IMR-90 (cell line): ENCODE data around the gene TMOD2. TPM values are rescaled to one million over a fixed set of nuclear protein-coding genes. Genes with fewer than 3 reads are reported as not detected.

Experiments
- ATAC-seq: fragments of 200-7000 bp; cut with Tn5 transposase; 2 replicates; pipeline ENCODE4 v1.9.1; 2020; ENCODE audit warnings: low read depth, mild to moderate bottlenecking, moderate library complexity
- BruUV-seq: library from RNA; stranded (reverse); fragments of 400-500 nt; replicated peaks from 2 replicates; lab custom pipeline; 2021; lab: Mats Ljungman, UMichigan
- CTCF ChIA-PET: fragments of 300-600 bp; formaldehyde crosslinking; extraction: SDS; loops from one replicate; lab custom pipeline; 2021; ENCODE audit warnings: antibody characterized with exemption; lab: Yijun Ruan, JAX
- POLR2A ChIA-PET: fragments of 300-600 bp; sonication (Branson Sonifier 250); formaldehyde crosslinking; loops from one replicate; lab custom pipeline; 2022; ENCODE audit warnings: antibody characterized with exemption; ENCODE audit not compliant: unreplicated experiment; lab: Charles Lee
- DNase-seq: peaks from one replicate; pipeline ENCODE4 v3.0.0; 2013
- H2AFZ ChIP-seq: replicated peaks from 2 replicates; pipeline ENCODE3; 2013; ENCODE audit warnings: low read length, mild to moderate bottlenecking; ENCODE audit not compliant: poor library complexity
- H2AK5ac ChIP-seq: 2 replicates; pipeline ENCODE4 v1.6.1; 2013; ENCODE audit warnings: low read depth, low read length, inconsistent platforms
- H2AK9ac ChIP-seq: replicated peaks from 2 replicates; pipeline ENCODE3; 2013; ENCODE audit warnings: mild to moderate bottlenecking, low read depth, low read length, moderate library complexity; ENCODE audit not compliant: poor library complexity
- H2BK120ac ChIP-seq: 2 replicates; pipeline ENCODE4 v1.6.1; 2013; ENCODE audit warnings: low read depth, low read length, inconsistent platforms
- H2BK15ac ChIP-seq: 3 replicates; pipeline ENCODE4 v1.6.1; 2013; ENCODE audit warnings: low read depth, low read length, inconsistent platforms
- H2BK20ac ChIP-seq: 2 replicates; pipeline ENCODE4 v1.6.1; 2013; ENCODE audit warnings: low read depth, mild to moderate bottlenecking, inconsistent platforms, low read length, moderate library complexity
- H2BK5ac ChIP-seq: 2 replicates; pipeline ENCODE4 v1.6.1; 2013; ENCODE audit warnings: mild to moderate bottlenecking, low read depth, low read length, inconsistent platforms; ENCODE audit not compliant: poor library complexity, severe bottlenecking
- H3K14ac ChIP-seq: replicated peaks from 2 replicates; pipeline ENCODE4 v1.6.1; 2013; ENCODE audit warnings: low read depth, low read length, inconsistent platforms
- H3K18ac ChIP-seq: 2 replicates; pipeline ENCODE4 v1.6.1; 2013; ENCODE audit warnings: low read depth, low read length, control low read depth
- H3K23ac ChIP-seq: 2 replicates; pipeline ENCODE4 v1.6.1; 2013; ENCODE audit warnings: low read depth, low read length, inconsistent platforms
- H3K27ac ChIP-seq: 2 replicates; pipeline ENCODE4 v1.5.1; 2013; ENCODE audit warnings: mild to moderate bottlenecking, control low read depth, low read length; ENCODE audit not compliant: insufficient read depth
- H3K27me3 ChIP-seq: 2 replicates; pipeline ENCODE4 v1.6.1; 2013; ENCODE audit warnings: low read length; ENCODE audit not compliant: control insufficient read depth, insufficient read depth
- H3K36me3 ChIP-seq: 2 replicates; pipeline ENCODE4 v1.6.1; 2013; ENCODE audit warnings: low read length, mixed read lengths; ENCODE audit not compliant: control insufficient read depth, insufficient read depth
- H3K4ac ChIP-seq: 2 replicates; pipeline ENCODE4 v1.6.1; 2013; ENCODE audit warnings: low read depth, low read length, inconsistent platforms
- H3K4me1 ChIP-seq: 2 replicates; pipeline ENCODE4 v1.6.1; 2013; ENCODE audit warnings: low read length, mixed read lengths; ENCODE audit not compliant: control insufficient read depth, insufficient read depth
- H3K4me2 ChIP-seq: 2 replicates; pipeline ENCODE4 v1.6.1; 2013; ENCODE audit warnings: low read depth, mild to moderate bottlenecking, control low read depth, low read length, moderate library complexity
- H3K4me3 ChIP-seq: 2 replicates; pipeline ENCODE4 v1.5.1; 2013; ENCODE audit warnings: low read depth, mild to moderate bottlenecking, control low read depth, low read length, moderate library complexity; ENCODE audit not compliant: insufficient read depth
- H3K56ac ChIP-seq: 2 replicates; pipeline ENCODE4 v1.6.1; 2013; ENCODE audit warnings: low read length, inconsistent platforms; ENCODE audit not compliant: insufficient read depth; ENCODE audit errors: extremely low read depth
- H3K79me1 ChIP-seq, 2 experiments: 2 replicates each; pipeline ENCODE4 v1.6.1; 2013; ENCODE audit warnings: low read length in 2 of 2, inconsistent platforms in 1 of 2, low read depth in 1 of 2
- H3K9ac ChIP-seq: 2 replicates; pipeline ENCODE4 v1.6.1; 2013; ENCODE audit warnings: low read depth, low read length, control low read depth
- H3K9me1 ChIP-seq: 2 replicates; pipeline ENCODE4 v1.6.1; 2013; ENCODE audit warnings: low read length, inconsistent platforms; ENCODE audit not compliant: insufficient read depth
- H3K9me3 ChIP-seq: 2 replicates; pipeline ENCODE4 v1.6.1; 2013; ENCODE audit warnings: low read length; ENCODE audit not compliant: control insufficient read depth, insufficient read depth
- H4K20me1 ChIP-seq: 2 replicates; pipeline ENCODE4 v1.6.1; 2013; ENCODE audit warnings: low read length, inconsistent platforms; ENCODE audit not compliant: insufficient read depth
- H4K5ac ChIP-seq: 2 replicates; pipeline ENCODE4 v1.6.1; 2013; ENCODE audit warnings: mild to moderate bottlenecking, low read depth, low read length, control low read depth
- H4K8ac ChIP-seq, 2 experiments: 2 replicates each; pipeline ENCODE4 v1.6.1; 2013; ENCODE audit warnings: low read depth in 2 of 2, low read length in 2 of 2, control low read depth in 1 of 2, inconsistent platforms in 1 of 2
- H4K91ac ChIP-seq: 2 replicates; pipeline ENCODE4 v1.6.1; 2013; ENCODE audit warnings: low read depth, low read length, inconsistent platforms; ENCODE audit not compliant: insufficient read depth
- BHLHE40 ChIP-seq: fragments of 150-350 bp; IDR thresholded peaks from 2 replicates; pipeline ENCODE4 v1.6.1; 2016; ENCODE audit warnings: mild to moderate bottlenecking, low read depth, low read length
- CHD1 ChIP-seq: IDR thresholded peaks from 2 replicates; pipeline ENCODE4 v1.6.1; 2012; ENCODE audit warnings: low read depth, low read length, improper control_type of control experiment
- ELK1 ChIP-seq: fragments of 150-350 bp; IDR thresholded peaks from 2 replicates; pipeline ENCODE4 v1.6.1; 2016; ENCODE audit warnings: low read depth, mild to moderate bottlenecking, low read length, moderate library complexity, borderline replicate concordance
- FOS ChIP-seq: fragments of 150-350 bp; IDR thresholded peaks from 2 replicates; pipeline ENCODE4 v1.6.1; 2016; ENCODE audit warnings: low read depth, low read length
- MAFK ChIP-seq: IDR thresholded peaks from 2 replicates; pipeline ENCODE4 v1.6.1; 2012; ENCODE audit warnings: low read depth, low read length, improper control_type of control experiment
- MAZ ChIP-seq: IDR thresholded peaks from 2 replicates; pipeline ENCODE4 v1.6.1; 2012; ENCODE audit warnings: low read depth, mild to moderate bottlenecking, low read length, improper control_type of control experiment, moderate library complexity, borderline replicate concordance
- MXI1 ChIP-seq: IDR thresholded peaks from 2 replicates; pipeline ENCODE4 v1.6.1; 2012; ENCODE audit warnings: low read depth, mild to moderate bottlenecking, low read length, moderate library complexity, borderline replicate concordance
- RAD21 ChIP-seq: IDR thresholded peaks from 2 replicates; pipeline ENCODE4 v1.6.1; 2012; ENCODE audit warnings: low read length, improper control_type of control experiment
- RCOR1 ChIP-seq: IDR thresholded peaks from 2 replicates; pipeline ENCODE4 v1.6.1; 2012; ENCODE audit warnings: mild to moderate bottlenecking, low read length, improper control_type of control experiment; ENCODE audit not compliant: insufficient replicate concordance
- RFX5 ChIP-seq: IDR thresholded peaks from 2 replicates; pipeline ENCODE4 v1.8.0; 2012; ENCODE audit warnings: low read depth, mild to moderate bottlenecking, low read length, moderate library complexity
- SMC3 ChIP-seq: fragments of 150-350 bp; IDR thresholded peaks from 2 replicates; pipeline ENCODE4 v1.6.1; 2016; ENCODE audit warnings: low read depth, mild to moderate bottlenecking, antibody characterized with exemption, low read length, moderate library complexity
- WGBS, 2 experiments: methylation state at CpG; one replicate each; pipeline versions ENCODE4 v1.1.5 to v1.1.7; 2013; ENCODE audit warnings: missing lambda C conversion rate in 2 of 2; ENCODE audit not compliant: insufficient read length in 1 of 2; ENCODE audit errors: extremely low coverage in 2 of 2; 5-methylcytosine and 5-hydroxymethylcytosine counted together
- dilution Hi-C: fragments of 300-500 bp; cut with HindIII; formaldehyde crosslinking; loops from one replicate; pipeline ENCODE4 v1.14.3; 2018; ENCODE audit warnings: low sequenced_read_pairs; ENCODE audit not compliant: unreplicated experiment
- in situ Hi-C: fragments of 300-500 bp; cut with MboI; formaldehyde crosslinking; loops from 3 replicates; pipeline ENCODE4 v1.14.3; 2019; ENCODE audit warnings: low sequenced_read_pairs, inconsistent platforms, mixed read lengths
- intact Hi-C: fragments of 100-400 bp; cut with micrococcal nuclease; formaldehyde crosslinking; loops from 2 replicates; pipeline ENCODE4 v1.10.0; 2022
- polyA plus RNA-seq, 3 experiments: library from polyadenylated mRNA; depleted of rRNA; stranded (reverse); fragments of >200 nt; gene quantifications; 2 replicates each; pipeline ENCODE4 v1.2.3, GENCODE V29; 2012; ENCODE audit warnings: low replicate concordance in 1 of 3
- total RNA-seq: library from RNA; depleted of rRNA; stranded (reverse); fragments of >200 nt; gene quantifications from 2 replicates; pipeline ENCODE4 v1.2.3, GENCODE V29; 2012

The TMOD2 gene
- total and polyA plus RNA-seq, 2 of the 4 experiments (the other 2 are of a cell fraction) = 2.8 to 5.4 TPM

- no peaks in the 10 kb centered on the region for H3K36me3 ChIP-seq
- H3K4me1 ChIP-seq = peaks cover 1% of the 10 kb centered on the region; the same call in 1 of the 2 replicates
- no peak overlapping the region for H3K4me3 ChIP-seq
- dilution Hi-C loops (no loop called here), intact Hi-C loops (no loop called here), in situ Hi-C loops (no loop called here)
- no peak overlapping the region for H2BK15ac ChIP-seq
- CTCF ChIA-PET = no interaction called here
- H3K27me3 ChIP-seq = no peaks in the 10 kb centered on the region
- H2BK5ac ChIP-seq = no peak overlapping the region
- H2BK20ac ChIP-seq = no peak overlapping the region
- no peak overlapping the region for H3K18ac ChIP-seq
- no peak overlapping the region for H3K56ac ChIP-seq
- no peak overlapping the region for H2AK9ac ChIP-seq
- no peak overlapping the region for H2AK5ac ChIP-seq
- TF ChIP-seq FOS (no peak), BHLHE40 (no peak), RCOR1 (no peak), MXI1 (no peak), MAZ (no peak), ELK1 (no peak), RFX5 (no peak), MAFK (no peak), CHD1 (no peak), SMC3 (no peak), RAD21 (no peak)
- no peak overlapping the region for H3K4ac ChIP-seq
- H3K27ac ChIP-seq = no peak overlapping the region
- POLR2A ChIA-PET = no interaction called here
- WGBS, 2 experiments = 86% methylated on average over 2 of the region's 3 CpGs; no CpG with 5 or more reads in 1 of the 2 experiments
- no peak overlapping the region for H3K4me2 ChIP-seq
- no TSS peak for BruUV-seq
- H3K79me1 ChIP-seq = no peaks in the 10 kb centered on the region
- H4K5ac ChIP-seq = no peak overlapping the region
- H3K9me3 ChIP-seq = no peaks in the 10 kb centered on the region
- H3K9me1 ChIP-seq = peaks cover 2% of the 10 kb centered on the region; the same call in 1 of the 2 replicates
- no peak overlapping the region for H2AFZ ChIP-seq
- H3K14ac ChIP-seq = no peak overlapping the region
- no peak overlapping the region for H3K9ac ChIP-seq
- H4K91ac ChIP-seq = no peak overlapping the region
- H3K23ac ChIP-seq = no peak overlapping the region
- DNase-seq = no peak
- ATAC-seq = no peak
- no peak overlapping the region for H2BK120ac ChIP-seq
- H4K20me1 ChIP-seq = no peaks in the 10 kb centered on the region
- H4K8ac ChIP-seq = no peak overlapping the region
Measured at GRCh38 chr15:51718746-51719145, 32.7 kb upstream of the TMOD2 start.
